ENCODE measurements around the gene LRRN4CL. TPM values are rescaled to one million over a fixed set of nuclear protein-coding genes. Genes with fewer than 3 reads are reported as not detected.

LRRN4CL gene
- total RNA-seq, 1 donor: 13.8 TPM

GRCh38 chr11:62665599-62666258 is 23.6 kb downstream of the LRRN4CL start:
- peaks cover 39% of the 10 kb centered on the region for H3K79me2 ChIP-seq (ENCODE audit: insufficient read depth, low read length)
- DNase-seq (ENCODE audit: insufficient read length, low spot score, missing footprints): peak; percentile 80

GRCh38 chr11:62665075-62665598 is 24.2 kb downstream of the LRRN4CL start, which contains the start of the genes C11orf98 and CSKMT:
C11orf98 (minus strand) TSS chr11:62665210; CDS start chr11:62665169, 41 bp downstream.
CSKMT (plus strand) TSS chr11:62665312; CDS start chr11:62665880, 568 bp downstream.
- H3K27me3 ChIP-seq (ENCODE audit: insufficient read depth, low read length): no peaks in the 10 kb centered on the region
- peaks cover 39% of the 10 kb centered on the region for H3K79me2 ChIP-seq (ENCODE audit: insufficient read depth, low read length)
- TF ChIP-seq CTCF (IDR thresholded peaks at IDR 0.05; ENCODE audit: extremely low read depth, low read depth, low read length): no peak
- H3K4me1 ChIP-seq (ENCODE audit: insufficient read depth, low read length): peaks cover 21% of the 10 kb centered on the region
- H3K36me3 ChIP-seq (ENCODE audit: insufficient read depth, low read length): peaks cover 29% of the 10 kb centered on the region
- peak; percentile 98 for DNase-seq (ENCODE audit: insufficient read length, low spot score, missing footprints)
- peak within 1 kb of the TSS; percentile 91 for H3K4me2 ChIP-seq (ENCODE audit: insufficient read depth, low read length)
- H3K27ac ChIP-seq (ENCODE audit: low read depth, low read length): peak within 1 kb of the TSS; percentile 82
- peak within 1 kb of the TSS; percentile 90 for H2AFZ ChIP-seq (ENCODE audit: low read length)
- H3K9me3 ChIP-seq (ENCODE audit: low read depth, low read length): no peaks in the 10 kb centered on the region
- H4K20me1 ChIP-seq (ENCODE audit: insufficient read depth, low read length): peaks cover 14% of the 10 kb centered on the region
- peak within 1 kb of the TSS; percentile 97 for H3K4me3 ChIP-seq (ENCODE audit: insufficient read depth, low read length)

More at GRCh38 chr11:62665599-62666258, 23.6 kb downstream of the LRRN4CL start:
- Histone ChIP-seq H4K20me1 (ENCODE audit: insufficient read depth, low read length) (peaks cover 14% of the 10 kb centered on the region), H3K4me3 (ENCODE audit: insufficient read depth, low read length) (peak overlapping the region; percentile 97), H3K4me2 (ENCODE audit: insufficient read depth, low read length) (peak overlapping the region; percentile 91), H3K36me3 (ENCODE audit: insufficient read depth, low read length) (peaks cover 29% of the 10 kb centered on the region), H3K4me1 (ENCODE audit: insufficient read depth, low read length) (peaks cover 25% of the 10 kb centered on the region), H3K9me3 (ENCODE audit: low read depth, low read length) (no peaks in the 10 kb centered on the region), H3K27me3 (ENCODE audit: insufficient read depth, low read length) (no peaks in the 10 kb centered on the region), H2AFZ (ENCODE audit: low read length) (no peak overlapping the region), H3K27ac (ENCODE audit: low read depth, low read length) (peak overlapping the region; percentile 82)
- TF ChIP-seq CTCF (IDR thresholded peaks at IDR 0.05; ENCODE audit: extremely low read depth, low read depth, low read length): no peak

GRCh38 chr11:62664405-62665074 is 24.8 kb downstream of the LRRN4CL start:
- peak; percentile 91 for DNase-seq (ENCODE audit: insufficient read length, low spot score, missing footprints)
- no peak for TF ChIP-seq CTCF (IDR thresholded peaks at IDR 0.05; ENCODE audit: extremely low read depth, low read depth, low read length)
- Histone ChIP-seq H4K20me1 (ENCODE audit: insufficient read depth, low read length) (peaks cover 10% of the 10 kb centered on the region), H3K27ac (ENCODE audit: low read depth, low read length) (peak overlapping the region; percentile 82), H3K4me1 (ENCODE audit: insufficient read depth, low read length) (peaks cover 18% of the 10 kb centered on the region), H3K27me3 (ENCODE audit: insufficient read depth, low read length) (no peaks in the 10 kb centered on the region), H3K79me2 (ENCODE audit: insufficient read depth, low read length) (peaks cover 35% of the 10 kb centered on the region), H2AFZ (ENCODE audit: low read length) (peak overlapping the region; percentile 90), H3K36me3 (ENCODE audit: insufficient read depth, low read length) (peaks cover 24% of the 10 kb centered on the region), H3K4me2 (ENCODE audit: insufficient read depth, low read length) (peak overlapping the region; percentile 91), H3K4me3 (ENCODE audit: insufficient read depth, low read length) (peak overlapping the region; percentile 97), H3K9me3 (ENCODE audit: low read depth, low read length) (no peaks in the 10 kb centered on the region)

All from osteoblast (primary cell).